Trophoblast cell (in vitro differentiated cells and primary cell): ENCODE results near the gene AK4.

ENCODE experiments used
- DNase-seq, 2 donors: peaks; one replicate each; pipeline ENCODE4 v3.0.0-alpha.2; 2016
- H2AFZ ChIP-seq: 2 replicates; pipeline ENCODE4 v1.6.1; 2013; ENCODE audit warnings: low read length, moderate library complexity, mild to moderate bottlenecking; ENCODE audit not compliant: insufficient read depth, poor library complexity
- H2AK5ac ChIP-seq: 2 replicates; pipeline ENCODE4 v1.6.1; 2013; ENCODE audit warnings: mild to moderate bottlenecking, low read length
- H2BK120ac ChIP-seq: 2 replicates; pipeline ENCODE4 v1.6.1; 2013; ENCODE audit warnings: low read length, mild to moderate bottlenecking, moderate library complexity; ENCODE audit not compliant: insufficient read depth, poor library complexity
- H2BK12ac ChIP-seq: 2 replicates; pipeline ENCODE4 v1.6.1; 2013; ENCODE audit warnings: mild to moderate bottlenecking, low read length, moderate library complexity
- H2BK5ac ChIP-seq: 2 replicates; pipeline ENCODE4 v1.6.1; 2013; ENCODE audit warnings: low read length, low read depth, moderate library complexity, mild to moderate bottlenecking; ENCODE audit not compliant: poor library complexity
- H3K14ac ChIP-seq: 2 replicates; pipeline ENCODE4 v1.6.1; 2013; ENCODE audit warnings: mild to moderate bottlenecking, low read length
- H3K18ac ChIP-seq: 2 replicates; pipeline ENCODE4 v1.6.1; 2013; ENCODE audit warnings: mild to moderate bottlenecking, low read length
- H3K23ac ChIP-seq: 2 replicates; pipeline ENCODE4 v1.6.1; 2013; ENCODE audit warnings: low read length
- H3K27ac ChIP-seq: 2 replicates; pipeline ENCODE4 v1.5.1; 2013; ENCODE audit warnings: low read depth, mild to moderate bottlenecking, inconsistent platforms, low read length, moderate library complexity
- H3K27me3 ChIP-seq: 2 replicates; pipeline ENCODE4 v1.6.1; 2013; ENCODE audit warnings: inconsistent platforms, mild to moderate bottlenecking, low read length, moderate library complexity; ENCODE audit not compliant: insufficient read depth
- H3K36me3 ChIP-seq, 2 experiments: 1 replicate in 1 of 2; 2 replicates in 1 of 2; pipeline ENCODE4 v1.6.1; 2013; ENCODE audit warnings: low read length in 2 of 2, mild to moderate bottlenecking in 2 of 2, moderate library complexity in 1 of 2; ENCODE audit not compliant: insufficient read depth in 2 of 2, control insufficient read depth in 1 of 2
- H3K4ac ChIP-seq: 2 replicates; pipeline ENCODE4 v1.6.1; 2013; ENCODE audit warnings: low read depth, mild to moderate bottlenecking, low read length, moderate library complexity
- H3K4me1 ChIP-seq, 2 experiments: 1 replicate in 1 of 2; 2 replicates in 1 of 2; pipeline ENCODE4 v1.6.1; 2013; ENCODE audit warnings: low read length in 2 of 2, mild to moderate bottlenecking in 2 of 2, moderate library complexity in 1 of 2; ENCODE audit not compliant: insufficient read depth in 2 of 2, control insufficient read depth in 1 of 2
- H3K4me2 ChIP-seq: 2 replicates; pipeline ENCODE4 v1.6.1; 2013; ENCODE audit warnings: inconsistent platforms, mild to moderate bottlenecking, low read length, moderate library complexity
- H3K4me3 ChIP-seq: 2 replicates; pipeline ENCODE4 v1.5.1; 2013; ENCODE audit warnings: mild to moderate bottlenecking, low read depth, low read length, inconsistent platforms
- H3K79me1 ChIP-seq: one replicate; pipeline ENCODE4 v1.6.1; 2013; ENCODE audit warnings: low read length
- H3K79me2 ChIP-seq: 2 replicates; pipeline ENCODE4 v1.6.1; 2013; ENCODE audit warnings: low read length, mild to moderate bottlenecking; ENCODE audit not compliant: control insufficient read depth, insufficient read depth, poor library complexity
- H3K9ac ChIP-seq: 2 replicates; pipeline ENCODE4 v1.6.1; 2013; ENCODE audit warnings: mild to moderate bottlenecking, low read length
- H3K9me3 ChIP-seq: 2 replicates; pipeline ENCODE4 v1.6.1; 2013; ENCODE audit warnings: low read depth, mild to moderate bottlenecking, control low read depth, inconsistent platforms, low read length; ENCODE audit not compliant: insufficient read depth
- H4K12ac ChIP-seq: 2 replicates; pipeline ENCODE4 v1.6.1; 2013; ENCODE audit warnings: low read depth, mild to moderate bottlenecking, low read length, moderate library complexity
- H4K8ac ChIP-seq: 2 replicates; pipeline ENCODE4 v1.6.1; 2013; ENCODE audit warnings: low read depth, mild to moderate bottlenecking, low read length, moderate library complexity
- H4K91ac ChIP-seq: one replicate; pipeline ENCODE4 v1.6.1; 2013; ENCODE audit warnings: low read depth, mild to moderate bottlenecking, low read length, moderate library complexity
- WGBS: extraction: QIAGEN DNeasy Blood & Tissue Kit; methylation state at CpG from one replicate; pipeline ENCODE4 v1.1.7; 2013; ENCODE audit warnings: missing lambda C conversion rate; ENCODE audit not compliant: insufficient read length, insufficient coverage; ENCODE audit errors: extremely low coverage; 5-methylcytosine and 5-hydroxymethylcytosine counted together

AK4 gene

GRCh38 chr1:65208563-65208973 lies 60.6 kb downstream of the AK4 start:
- no peak overlapping the region for H3K4ac ChIP-seq
- H3K79me2 ChIP-seq = no peaks in the 10 kb centered on the region
- H2BK5ac ChIP-seq = no peak overlapping the region
- H3K14ac ChIP-seq = no peak overlapping the region
- no peak overlapping the region for H4K12ac ChIP-seq
- no CpG with 5 or more reads among the region's 8 CpGs for WGBS
- H3K27ac ChIP-seq = no peak overlapping the region
- H3K4me3 ChIP-seq = no peak overlapping the region
- H3K4me1 ChIP-seq = no peaks in the 10 kb centered on the region
- H3K27me3 ChIP-seq = no peaks in the 10 kb centered on the region
- DNase-seq = no peak
- peaks cover 1% of the 10 kb centered on the region for H3K9me3 ChIP-seq
- H4K8ac ChIP-seq = no peak overlapping the region
- H2AFZ ChIP-seq = no peak overlapping the region
- H3K23ac ChIP-seq = no peak overlapping the region
- H3K18ac ChIP-seq = no peak overlapping the region
- no peak overlapping the region for H3K4me2 ChIP-seq
- no peaks in the 10 kb centered on the region for H3K79me1 ChIP-seq
- H2BK120ac ChIP-seq = no peak overlapping the region
- no peak overlapping the region for H2BK12ac ChIP-seq
- no peak overlapping the region for H2AK5ac ChIP-seq
- H3K36me3 ChIP-seq = no peaks in the 10 kb centered on the region
- no peak overlapping the region for H3K9ac ChIP-seq
- H4K91ac ChIP-seq = no peak overlapping the region

GRCh38 chr1:65209005-65209885 lies 61.2 kb downstream of the AK4 start:
- Histone ChIP-seq H2BK5ac (no peak overlapping the region), H3K4me1 (no peaks in the 10 kb centered on the region), H3K23ac (no peak overlapping the region), H3K36me3 (no peaks in the 10 kb centered on the region), H4K8ac (no peak overlapping the region), H3K9me3 (peaks cover 1% of the 10 kb centered on the region), H2AFZ (no peak overlapping the region), H4K91ac (no peak overlapping the region), H4K12ac (no peak overlapping the region), H2AK5ac (no peak overlapping the region), H3K4me3 (no peak overlapping the region), H3K27ac (no peak overlapping the region), H3K9ac (no peak overlapping the region), H3K18ac (no peak overlapping the region), H2BK12ac (no peak overlapping the region), H3K4me2 (no peak overlapping the region), H3K27me3 (no peaks in the 10 kb centered on the region), H3K79me2 (no peaks in the 10 kb centered on the region), H2BK120ac (no peak overlapping the region), H3K4ac (no peak overlapping the region), H3K14ac (no peak overlapping the region), H3K79me1 (no peaks in the 10 kb centered on the region)
- peak; percentile 71 to 85 for DNase-seq
- no CpG with 5 or more reads among the region's 6 CpGs for WGBS

GRCh38 chr1:65210325-65210724 lies 62.3 kb downstream of the AK4 start:
- Histone ChIP-seq H3K27me3 (no peaks in the 10 kb centered on the region), H2BK120ac (no peak overlapping the region), H2AFZ (no peak overlapping the region), H2BK5ac (no peak overlapping the region), H3K4me3 (no peak overlapping the region), H4K8ac (no peak overlapping the region), H3K79me2 (no peaks in the 10 kb centered on the region), H3K36me3 (no peaks in the 10 kb centered on the region), H3K9ac (no peak overlapping the region), H3K27ac (no peak overlapping the region), H3K4me1 (no peaks in the 10 kb centered on the region), H2AK5ac (no peak overlapping the region), H2BK12ac (no peak overlapping the region), H3K4ac (no peak overlapping the region), H3K18ac (no peak overlapping the region), H3K4me2 (no peak overlapping the region), H3K79me1 (no peaks in the 10 kb centered on the region), H4K91ac (no peak overlapping the region), H3K9me3 (peaks cover 1% of the 10 kb centered on the region), H3K14ac (no peak overlapping the region), H4K12ac (no peak overlapping the region), H3K23ac (no peak overlapping the region)
- WGBS = no CpG with 5 or more reads among the region's 5 CpGs
- no peak for DNase-seq

GRCh38 chr1:65211331-65211730 lies 63.3 kb downstream of the AK4 start:
- Histone ChIP-seq H4K8ac (no peak overlapping the region), H4K91ac (no peak overlapping the region), H3K27me3 (no peaks in the 10 kb centered on the region), H3K79me1 (no peaks in the 10 kb centered on the region), H3K4ac (no peak overlapping the region), H3K27ac (no peak overlapping the region), H3K36me3 (no peaks in the 10 kb centered on the region), H2BK5ac (no peak overlapping the region), H2AK5ac (no peak overlapping the region), H3K79me2 (no peaks in the 10 kb centered on the region), H3K4me1 (no peaks in the 10 kb centered on the region), H2BK12ac (no peak overlapping the region), H3K9me3 (peaks cover 1% of the 10 kb centered on the region), H3K4me2 (no peak overlapping the region), H2AFZ (no peak overlapping the region), H2BK120ac (no peak overlapping the region), H3K23ac (no peak overlapping the region), H3K18ac (no peak overlapping the region), H3K14ac (no peak overlapping the region), H4K12ac (no peak overlapping the region), H3K4me3 (no peak overlapping the region), H3K9ac (no peak overlapping the region)
- WGBS = no CpG with 5 or more reads among the region's 6 CpGs
- DNase-seq = no peak
